Activated CD8-positive, alpha-beta T cell treated with anti-CD3 and anti-CD28 coated beads, Interleukin-2, amount 10 ng/mL, durations not matched to agents 7 days and 5 days (primary cell): Measurements from ENCODE around the gene TAF15. TPM values are rescaled to one million over a fixed set of nuclear protein-coding genes. Genes with fewer than 3 reads are reported as not detected.

ENCODE experiments used
- ATAC-seq: fragments of 150-1000 bp; cut with Tn5 transposase; one replicate; pipeline ENCODE4 v1.10.0; 2021; ENCODE audit warnings: moderate library complexity
- CTCF ChIA-PET: fragments of 350-600 bp; sonication (Branson Sonifier 250); formaldehyde crosslinking; loops from one replicate; lab custom pipeline; 2021; ENCODE audit warnings: antibody characterized with exemption; lab: Charles Lee
- POLR2A ChIA-PET: fragments of 350-600 bp; sonication (Branson Sonifier 250); formaldehyde crosslinking; loops from one replicate; lab custom pipeline; 2021; ENCODE audit warnings: antibody characterized with exemption; lab: Charles Lee
- DNase-seq: peaks from one replicate; pipeline ENCODE4 v3.0.0-alpha.2; 2020
- H3K27ac Mint-ChIP-seq: one replicate; pipeline ENCODE4 v1.8.0; 2021; ENCODE audit warnings: mild to moderate bottlenecking, mixed read lengths
- H3K27me3 Mint-ChIP-seq: one replicate; pipeline ENCODE4 v1.8.0; 2021; ENCODE audit warnings: low read depth, mixed read lengths
- H3K36me3 Mint-ChIP-seq: one replicate; pipeline ENCODE4 v1.8.0; 2021; ENCODE audit warnings: low read depth, mixed read lengths
- H3K4me1 Mint-ChIP-seq: one replicate; pipeline ENCODE4 v1.8.0; 2021; ENCODE audit warnings: low read depth, mixed read lengths
- H3K4me3 Mint-ChIP-seq: one replicate; pipeline ENCODE4 v1.8.0; 2021; ENCODE audit warnings: mild to moderate bottlenecking, mixed read lengths
- H3K9me3 Mint-ChIP-seq: one replicate; pipeline ENCODE4 v1.8.0; 2022; ENCODE audit warnings: mixed read lengths; ENCODE audit not compliant: insufficient read depth
- total RNA-seq, 2 experiments: library from RNA; stranded (reverse); gene quantifications; one replicate each; pipeline ENCODE4 v1.2.3, GENCODE V29; 2021

TAF15 gene
- 100 to 1,000 TPM; 336 to 341 TPM for total RNA-seq

DNA sequence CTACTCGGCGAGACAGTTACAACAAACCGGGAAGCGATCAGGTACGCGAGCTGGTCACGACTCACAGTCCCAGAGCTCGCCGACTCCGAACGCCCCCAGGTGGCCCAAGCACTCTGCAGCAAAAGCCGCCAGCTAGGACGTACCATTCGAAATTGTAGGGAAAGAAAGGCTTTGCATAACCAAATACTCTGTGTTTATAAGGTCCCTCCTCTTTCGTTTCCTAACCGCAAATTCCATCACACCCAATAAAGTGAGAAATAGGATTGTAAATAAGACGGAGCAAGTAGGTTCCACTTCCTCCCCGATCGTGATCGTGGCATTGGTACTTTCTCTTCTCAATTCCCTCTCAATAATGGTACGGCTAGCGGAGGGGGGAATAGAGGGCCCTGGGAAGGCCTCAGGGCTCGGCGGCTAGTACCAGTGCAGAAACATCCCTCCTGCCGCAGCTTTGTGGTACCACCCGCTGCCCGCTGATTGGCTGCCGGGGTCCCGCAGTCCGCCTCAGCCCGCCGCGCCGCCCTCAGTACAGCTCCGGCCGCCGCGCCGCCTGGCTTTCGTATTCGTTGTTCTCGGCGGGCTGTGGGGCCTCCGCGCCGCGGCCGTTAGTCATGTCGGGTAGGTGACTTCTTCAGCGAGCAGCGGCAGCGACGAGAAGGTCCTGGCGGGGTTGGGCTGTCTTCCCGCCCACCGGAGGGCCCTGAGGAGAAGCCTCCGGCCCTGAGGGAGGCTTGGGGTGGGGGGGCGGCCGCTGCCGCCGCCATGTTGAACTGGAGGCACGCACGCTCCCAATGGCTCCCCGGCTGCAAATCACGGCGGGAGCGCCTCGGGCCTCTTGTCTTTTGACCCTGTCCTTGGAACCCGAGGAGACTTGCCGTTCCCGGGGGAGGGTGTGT, at the start of gene TAF15:
Gene TAF15, plus strand, starts transcription at position 523 of the 893 bp plus-strand sequence. Its CDS starts 86 bp downstream, at position 609.
- Mint-ChIP-seq H3K4me1 (peaks cover 54% of the 10 kb centered on the region), H3K27me3 (no peaks in the 10 kb centered on the region)
- POLR2A ChIA-PET = interaction anchor here (0.6 to 3.0 kb wide), 37 partner anchors 9 to 813 kb away, joined by 3 to 34 read pairs (median 4); partner anchors contain the start of genes AP2B1, C17orf50, CCL5 and MMP28

DNA sequence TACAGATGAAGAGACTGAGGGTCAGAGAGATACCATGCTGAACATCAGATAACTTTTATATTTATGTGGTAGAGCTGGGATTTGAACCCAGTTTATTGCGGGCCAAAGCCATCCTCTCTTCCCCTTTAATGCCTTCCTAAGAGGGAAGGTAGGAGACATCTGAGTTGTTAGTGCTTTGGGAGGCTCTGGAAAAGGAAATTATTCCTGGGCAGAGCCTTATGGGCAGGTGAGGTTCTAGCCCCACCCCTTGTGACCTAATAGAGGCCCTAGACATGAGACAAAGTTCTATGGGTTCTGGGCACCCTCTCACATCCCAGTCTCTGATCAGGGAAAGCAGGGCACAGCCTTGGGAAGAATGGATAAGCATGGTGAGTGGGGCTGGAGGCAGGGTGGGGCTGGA, 48.7 kb upstream of the TAF15 start, which contains the start of gene C17orf50:
Gene C17orf50, plus strand, starts transcription at position 301 of the 400 bp plus-strand sequence. Its CDS starts 55 bp downstream, at position 356.
- no peak for DNase-seq
- Mint-ChIP-seq H3K27ac (no peak within 1 kb of the TSS), H3K27me3 (no peaks in the 10 kb centered on the region), H3K36me3 (no peaks in the 10 kb centered on the region), H3K4me3 (no peak within 1 kb of the TSS), H3K4me1 (peaks cover 15% of the 10 kb centered on the region), H3K9me3 (no peaks in the 10 kb centered on the region)
- CTCF ChIA-PET = interaction anchor here (0.6 to 11.6 kb wide), 4 partner anchors 12 to 522 kb away, joined by 3 to 415 read pairs (median 42); partner anchors contain the start of gene TAF15
- no peak for ATAC-seq
- POLR2A ChIA-PET = interaction anchor here (1.0 kb wide), 1 partner anchor 48 kb away, joined by 3 read pairs; the partner anchor contains the start of gene TAF15

More for the DNA sequence above, at the start of gene TAF15:
- CTCF ChIA-PET = interaction anchor here (0.7 to 10.8 kb wide), 35 partner anchors 9 to 674 kb away, joined by 3 to 415 read pairs (median 4); partner anchors contain the start of genes C17orf50, MMP28, PEX12 and RDM1
- H3K4me3 Mint-ChIP-seq = peak within 1 kb of the TSS; percentile 85
- H3K27ac Mint-ChIP-seq = peak within 1 kb of the TSS; percentile 98
- peak; percentile 98 for DNase-seq
- H3K9me3 Mint-ChIP-seq = no peaks in the 10 kb centered on the region
- peak; percentile 94 for ATAC-seq
- H3K36me3 Mint-ChIP-seq = peaks cover 26% of the 10 kb centered on the region

DNA sequence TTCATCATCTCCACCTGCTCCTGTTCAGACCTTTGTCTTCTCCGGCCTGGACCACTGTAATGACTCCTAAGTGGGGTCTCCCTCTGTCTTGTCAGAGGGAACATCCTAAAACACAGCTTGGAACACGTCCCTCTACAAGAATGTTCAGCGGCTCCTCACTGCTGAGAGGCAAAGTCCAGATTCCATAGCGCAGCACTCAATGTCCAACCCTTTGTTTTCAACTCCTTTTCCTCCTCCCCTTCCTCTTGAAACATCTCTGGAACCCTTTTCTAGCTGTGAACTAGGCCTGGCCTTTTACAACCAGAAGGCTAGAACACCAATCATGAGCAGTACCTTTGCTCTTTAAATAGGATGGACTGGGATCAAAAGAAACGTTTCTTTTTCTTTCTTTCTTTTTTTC, 47.7 kb upstream of the TAF15 start:
- no peak overlapping the region for H3K4me3 Mint-ChIP-seq
- no peak for ATAC-seq
- no peaks in the 10 kb centered on the region for H3K27me3 Mint-ChIP-seq
- H3K36me3 Mint-ChIP-seq = no peaks in the 10 kb centered on the region
- no peaks in the 10 kb centered on the region for H3K9me3 Mint-ChIP-seq
- no peak overlapping the region for H3K27ac Mint-ChIP-seq
- ChIA-PET POLR2A (no interaction called here), CTCF (interaction anchor here (9.2 to 11.6 kb wide), 2 partner anchors 13 to 47 kb away, joined by 81 to 415 read pairs; partner anchors contain the start of gene TAF15)
- peaks cover 17% of the 10 kb centered on the region for H3K4me1 Mint-ChIP-seq
- no peak for DNase-seq

DNA sequence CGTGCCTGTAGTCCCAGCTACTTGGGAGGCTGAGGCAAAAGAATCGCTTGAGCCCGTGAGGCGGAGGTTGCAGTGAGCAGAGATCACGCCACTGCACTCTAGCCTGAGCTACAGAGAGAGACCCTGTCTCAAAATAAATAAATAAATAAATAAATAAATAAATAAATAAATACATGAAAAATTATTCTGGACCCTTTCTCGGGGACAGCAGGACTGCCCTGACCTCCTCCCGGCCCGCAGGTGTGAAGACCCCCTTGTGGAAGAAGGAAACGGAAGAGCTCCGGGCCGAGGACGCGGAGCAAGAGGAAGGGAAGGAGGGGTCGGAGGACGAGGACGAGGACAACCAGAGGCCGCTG, 45.5 kb upstream of the TAF15 start:
- ChIA-PET POLR2A (interaction anchor here (0.5 to 3.6 kb wide), 5 partner anchors 25 to 158 kb away, joined by 3 to 34 read pairs (median 3); partner anchors contain the start of gene TAF15), CTCF (interaction anchor here (0.8 to 11.6 kb wide), 74 partner anchors 8 to 674 kb away, joined by 3 to 415 read pairs (median 5); partner anchors contain the start of genes AP2B1, CCL5, MMP28 and NLE1)
- DNase-seq = no peak
- H3K27ac Mint-ChIP-seq = no peak overlapping the region
- H3K27me3 Mint-ChIP-seq = no peaks in the 10 kb centered on the region
- H3K4me3 Mint-ChIP-seq = peak overlapping the region; percentile 83
- no peak for ATAC-seq
- peaks cover 17% of the 10 kb centered on the region for H3K4me1 Mint-ChIP-seq
- H3K9me3 Mint-ChIP-seq = no peaks in the 10 kb centered on the region
- H3K36me3 Mint-ChIP-seq = no peaks in the 10 kb centered on the region

DNA sequence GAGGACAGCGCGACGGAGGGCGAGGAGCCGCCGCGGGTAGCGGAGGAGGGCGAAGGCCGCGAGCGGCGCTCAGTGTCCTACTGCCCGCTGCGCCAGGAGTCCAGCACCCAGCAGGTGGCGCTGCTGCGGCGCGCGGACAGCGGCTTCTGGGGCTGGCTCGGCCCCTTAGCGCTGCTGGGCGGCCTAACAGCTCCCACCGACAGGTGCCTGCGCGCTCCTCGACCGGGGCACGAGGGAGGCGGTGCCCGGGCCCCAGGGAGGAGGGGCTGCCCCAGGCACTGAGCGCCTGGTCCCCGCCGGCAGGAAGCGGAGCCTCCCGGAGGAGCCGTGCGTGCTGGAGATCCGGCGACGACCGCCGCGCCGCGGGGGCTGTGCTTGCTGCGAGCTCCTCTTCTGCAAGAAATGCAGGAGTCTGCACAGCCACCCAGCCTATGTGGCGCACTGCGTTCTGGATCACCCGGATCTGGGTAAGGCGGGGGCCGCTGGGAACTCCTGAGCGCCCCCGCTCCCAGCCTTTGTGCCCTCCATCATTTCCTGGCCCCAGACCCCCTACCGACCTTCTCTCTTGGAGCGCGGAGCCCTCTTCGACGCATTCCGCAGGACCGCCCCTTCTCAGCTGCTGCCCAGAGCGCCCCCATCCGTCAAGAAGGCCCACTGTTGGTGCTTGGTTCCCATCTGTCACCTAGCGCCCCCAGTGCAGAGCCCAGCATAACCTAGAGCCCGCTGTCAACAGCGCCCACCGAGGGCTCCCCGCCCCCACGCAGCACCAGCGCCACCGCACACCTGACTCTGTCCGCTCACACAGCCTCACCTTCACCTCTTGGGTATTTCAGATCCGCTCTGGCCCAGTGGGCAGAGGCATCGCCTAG, 44.9 kb upstream of the TAF15 start:
- peak overlapping the region; percentile 86 for H3K27ac Mint-ChIP-seq
- ChIA-PET CTCF (interaction anchor here (0.8 to 11.6 kb wide), 75 partner anchors 9 to 674 kb away, joined by 3 to 415 read pairs (median 5); partner anchors contain the start of genes AP2B1, CCL5, MMP28 and NLE1), POLR2A (interaction anchor here (0.5 to 3.6 kb wide), 5 partner anchors 25 to 159 kb away, joined by 3 to 34 read pairs (median 3); partner anchors contain the start of gene TAF15)
- H3K27me3 Mint-ChIP-seq = no peaks in the 10 kb centered on the region
- peak; percentile 96 for ATAC-seq
- peak; percentile 90 for DNase-seq
- peak overlapping the region; percentile 83 for H3K4me3 Mint-ChIP-seq
- peaks cover 17% of the 10 kb centered on the region for H3K4me1 Mint-ChIP-seq
- H3K9me3 Mint-ChIP-seq = no peaks in the 10 kb centered on the region
- H3K36me3 Mint-ChIP-seq = no peaks in the 10 kb centered on the region

DNA sequence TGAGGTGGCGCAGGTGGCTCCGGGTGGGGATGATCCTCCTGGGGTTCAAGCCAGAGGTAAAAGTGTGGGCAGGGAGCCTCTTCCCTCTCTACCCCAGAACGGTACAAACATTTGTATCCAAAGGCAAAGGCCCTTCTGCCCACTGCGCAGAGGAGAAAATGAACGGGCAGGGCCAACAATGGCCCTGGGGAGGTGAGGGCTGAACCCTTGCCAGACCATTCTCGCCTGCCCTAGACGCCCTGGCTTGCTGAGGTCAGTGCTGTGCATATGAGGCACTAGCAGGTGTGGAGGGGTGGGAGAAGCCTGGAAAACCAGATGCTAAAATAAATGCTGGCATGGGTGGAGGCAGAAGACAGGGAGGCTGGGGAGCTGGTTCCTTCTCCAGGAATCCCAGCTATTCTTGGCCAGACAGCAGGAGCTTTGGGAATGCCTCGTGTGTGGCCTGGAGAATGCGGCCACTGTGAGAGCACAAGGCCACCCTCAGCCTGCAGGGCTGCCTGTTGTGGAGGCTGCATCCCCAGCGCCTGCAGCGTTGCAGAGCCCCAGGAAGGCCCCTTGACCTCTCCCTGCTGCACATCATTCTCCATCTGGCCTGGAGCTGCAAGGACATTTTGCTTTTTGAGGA, 44.1 kb upstream of the TAF15 start:
- H3K27ac Mint-ChIP-seq = no peak overlapping the region
- H3K4me3 Mint-ChIP-seq = peak overlapping the region; percentile 83
- ATAC-seq (no peak), DNase-seq (no peak)
- H3K4me1 Mint-ChIP-seq = peaks cover 17% of the 10 kb centered on the region
- H3K36me3 Mint-ChIP-seq = no peaks in the 10 kb centered on the region
- no peaks in the 10 kb centered on the region for H3K9me3 Mint-ChIP-seq
- CTCF ChIA-PET = interaction anchor here (1.2 to 11.6 kb wide), 22 partner anchors 10 to 675 kb away, joined by 3 to 415 read pairs (median 12); partner anchors contain the start of genes MMP28, SLFN12L and TAF15
- H3K27me3 Mint-ChIP-seq = no peaks in the 10 kb centered on the region
- POLR2A ChIA-PET = interaction anchor here (3.6 kb wide), 1 partner anchor 44 kb away, joined by 34 read pairs; the partner anchor contains the start of gene TAF15

DNA sequence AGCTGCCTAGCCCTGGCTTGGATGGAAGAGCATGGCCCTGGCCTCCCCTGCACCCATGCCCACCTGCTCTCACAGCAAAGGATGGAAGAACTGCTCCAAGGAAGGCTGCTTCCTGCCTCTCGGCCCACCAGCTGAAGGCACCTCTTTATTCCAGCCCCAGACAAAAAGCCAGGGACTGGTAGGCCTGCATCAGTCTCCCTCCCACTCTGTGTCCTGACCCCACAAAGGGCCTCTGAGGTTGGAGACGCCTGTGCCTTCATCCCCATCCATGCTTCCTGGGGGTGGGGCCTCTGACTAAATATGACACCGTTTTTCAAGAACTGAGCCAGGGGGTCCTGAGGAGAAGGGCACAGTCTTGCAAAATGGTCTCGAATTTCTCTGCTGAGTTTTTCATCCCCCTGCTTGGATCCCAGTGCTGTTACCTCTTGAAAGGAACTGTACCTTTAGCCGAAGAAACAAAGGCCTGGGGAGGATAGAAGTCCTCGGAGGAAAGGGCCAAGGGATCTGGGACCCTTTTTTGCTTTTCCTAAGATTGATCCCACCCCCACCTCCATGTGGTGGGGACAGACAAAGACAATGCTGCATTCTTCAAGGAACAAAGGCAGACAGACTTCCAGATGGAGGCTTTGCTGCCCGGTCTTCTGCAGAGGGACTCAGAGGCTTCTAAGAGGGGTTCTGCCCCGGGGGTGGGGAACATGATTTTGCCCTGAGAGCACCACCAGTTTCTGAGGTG, 43.4 kb upstream of the TAF15 start:
- H3K36me3 Mint-ChIP-seq = no peaks in the 10 kb centered on the region
- ChIA-PET POLR2A (interaction anchor here (3.6 kb wide), 1 partner anchor 43 kb away, joined by 34 read pairs; the partner anchor contains the start of gene TAF15), CTCF (interaction anchor here (1.1 to 11.6 kb wide), 9 partner anchors 12 to 76 kb away, joined by 3 to 415 read pairs (median 12); partner anchors contain the start of genes MMP28 and TAF15)
- H3K4me3 Mint-ChIP-seq = no peak overlapping the region
- peaks cover 17% of the 10 kb centered on the region for H3K4me1 Mint-ChIP-seq
- no peaks in the 10 kb centered on the region for H3K9me3 Mint-ChIP-seq
- DNase-seq = no peak
- no peaks in the 10 kb centered on the region for H3K27me3 Mint-ChIP-seq
- no peak overlapping the region for H3K27ac Mint-ChIP-seq
- no peak for ATAC-seq

DNA sequence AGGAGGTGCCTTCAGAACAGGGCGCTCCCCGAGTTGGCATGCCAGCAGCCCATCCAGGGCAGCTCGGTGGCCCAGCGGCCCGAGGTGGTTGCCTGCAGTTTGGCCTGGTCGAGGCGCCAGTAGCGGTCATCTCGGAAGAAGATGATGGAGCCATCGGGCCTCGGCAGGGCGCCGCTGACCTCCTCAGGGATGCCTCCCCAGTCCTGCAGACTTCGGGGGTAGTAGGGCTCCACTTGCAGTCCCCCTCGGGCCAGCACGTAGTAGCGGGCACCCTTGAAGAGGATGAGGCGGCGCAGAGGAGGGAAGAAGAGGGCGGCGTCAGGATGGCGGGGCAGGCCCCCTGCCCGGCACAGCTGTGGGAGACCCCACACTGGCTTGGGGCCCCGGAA, 42.8 kb upstream of the TAF15 start:
- no peaks in the 10 kb centered on the region for H3K36me3 Mint-ChIP-seq
- ATAC-seq (no peak), DNase-seq (no peak)
- H3K4me1 Mint-ChIP-seq = peaks cover 17% of the 10 kb centered on the region
- H3K27me3 Mint-ChIP-seq = no peaks in the 10 kb centered on the region
- CTCF ChIA-PET = interaction anchor here (0.6 to 11.6 kb wide), 11 partner anchors 9 to 1033 kb away, joined by 3 to 415 read pairs (median 3); partner anchors contain the start of genes MMP28 and TAF15
- POLR2A ChIA-PET = interaction anchor here (0.9 to 3.6 kb wide), 2 partner anchors 43 kb away, joined by 3 to 34 read pairs; partner anchors contain the start of gene TAF15
- no peak overlapping the region for H3K4me3 Mint-ChIP-seq
- H3K9me3 Mint-ChIP-seq = no peaks in the 10 kb centered on the region
- H3K27ac Mint-ChIP-seq = no peak overlapping the region

DNA sequence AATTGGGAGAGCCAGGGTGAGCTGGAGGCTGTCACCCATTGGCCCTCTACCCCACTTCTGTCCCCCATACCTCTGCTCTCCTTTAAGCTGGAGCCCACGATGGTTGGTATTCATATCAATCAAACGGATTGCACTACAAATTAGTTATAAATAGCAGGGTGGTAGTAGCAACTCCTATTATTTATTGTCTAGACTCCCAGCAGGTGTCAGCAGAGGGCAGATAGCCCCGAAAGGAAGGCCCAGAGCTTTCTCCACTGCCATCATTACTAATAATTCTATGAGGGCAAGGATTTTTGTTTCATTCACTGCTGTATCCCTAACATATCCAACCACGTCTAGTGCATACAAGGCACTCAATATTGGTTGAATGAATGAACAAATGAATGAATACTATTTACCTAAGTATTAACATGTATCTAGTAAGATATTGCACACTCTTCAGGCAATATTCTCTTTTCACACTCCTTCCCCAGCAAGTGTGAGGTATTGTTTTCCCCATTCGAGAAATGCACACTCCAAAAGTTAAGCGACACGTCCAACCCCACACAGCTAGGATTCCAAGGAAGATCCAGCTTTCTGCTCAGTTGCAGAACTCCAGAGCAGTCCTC, 42.3 kb upstream of the TAF15 start:
- no peaks in the 10 kb centered on the region for H3K9me3 Mint-ChIP-seq
- H3K27ac Mint-ChIP-seq = no peak overlapping the region
- H3K4me3 Mint-ChIP-seq = no peak overlapping the region
- ATAC-seq (no peak), DNase-seq (peak; percentile 52)
- CTCF ChIA-PET = interaction anchor here (0.6 to 11.6 kb wide), 11 partner anchors 9 to 1033 kb away, joined by 3 to 415 read pairs (median 3); partner anchors contain the start of genes MMP28 and TAF15
- POLR2A ChIA-PET = interaction anchor here (0.9 kb wide), 1 partner anchor 42 kb away, joined by 3 read pairs; the partner anchor contains the start of gene TAF15
- H3K36me3 Mint-ChIP-seq = no peaks in the 10 kb centered on the region
- no peaks in the 10 kb centered on the region for H3K27me3 Mint-ChIP-seq
- H3K4me1 Mint-ChIP-seq = peaks cover 17% of the 10 kb centered on the region
